Measurements from ENCODE around the gene OCA2.

DNA sequence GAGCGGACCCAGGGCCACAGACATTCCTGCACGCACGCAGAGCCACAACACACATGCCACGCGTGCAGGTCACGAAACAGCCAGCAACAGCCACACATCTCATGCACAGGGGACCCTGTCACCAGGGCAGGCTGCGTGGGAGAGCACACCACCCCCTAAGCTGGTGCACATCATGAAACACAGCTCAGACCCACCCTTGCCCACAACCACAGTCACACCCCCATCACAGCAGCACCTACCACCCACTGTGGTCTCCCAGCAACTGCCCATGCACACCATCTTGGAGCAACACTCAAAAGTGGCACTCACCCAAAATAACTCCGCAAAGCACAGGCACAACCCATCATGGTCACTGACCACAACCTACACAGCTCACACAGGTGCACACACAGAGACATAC is 75.7 kb downstream of the OCA2 start:
- TF ChIP-seq EZH2 (IDR thresholded peaks at IDR 0.05; ENCODE audit: low read depth, low read length, severe bottlenecking), result no peak
- TF ChIP-seq, protein P1, sequence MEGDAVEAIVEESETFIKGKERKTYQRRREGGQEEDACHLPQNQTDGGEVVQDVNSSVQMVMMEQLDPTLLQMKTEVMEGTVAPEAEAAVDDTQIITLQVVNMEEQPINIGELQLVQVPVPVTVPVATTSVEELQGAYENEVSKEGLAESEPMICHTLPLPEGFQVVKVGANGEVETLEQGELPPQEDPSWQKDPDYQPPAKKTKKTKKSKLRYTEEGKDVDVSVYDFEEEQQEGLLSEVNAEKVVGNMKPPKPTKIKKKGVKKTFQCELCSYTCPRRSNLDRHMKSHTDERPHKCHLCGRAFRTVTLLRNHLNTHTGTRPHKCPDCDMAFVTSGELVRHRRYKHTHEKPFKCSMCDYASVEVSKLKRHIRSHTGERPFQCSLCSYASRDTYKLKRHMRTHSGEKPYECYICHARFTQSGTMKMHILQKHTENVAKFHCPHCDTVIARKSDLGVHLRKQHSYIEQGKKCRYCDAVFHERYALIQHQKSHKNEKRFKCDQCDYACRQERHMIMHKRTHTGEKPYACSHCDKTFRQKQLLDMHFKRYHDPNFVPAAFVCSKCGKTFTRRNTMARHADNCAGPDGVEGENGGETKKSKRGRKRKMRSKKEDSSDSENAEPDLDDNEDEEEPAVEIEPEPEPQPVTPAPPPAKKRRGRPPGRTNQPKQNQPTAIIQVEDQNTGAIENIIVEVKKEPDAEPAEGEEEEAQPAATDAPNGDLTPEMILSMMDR (IDR thresholded peaks at IDR 0.05; ENCODE audit: control extremely low read depth in 1 of 3, insufficient read depth in 1 of 3, low read depth in 1 of 3, low read length in 3 of 3), result no peak
- TF ChIP-seq POLR2AphosphoS5 (IDR thresholded peaks at IDR 0.05; ENCODE audit: low read depth, low read length), result no peak
- no peak for TF ChIP-seq POLR2A (IDR thresholded peaks at IDR 0.05; ENCODE audit: control extremely low read depth in 1 of 2, low read depth in 2 of 2, low read length in 2 of 2)
- TF ChIP-seq SUZ12 (IDR thresholded peaks at IDR 0.05; ENCODE audit: low read length), result no peak
- TF ChIP-seq GABPA (IDR thresholded peaks at IDR 0.05; ENCODE audit: borderline replicate concordance, insufficient read depth, low read length), result no peak

Data from H1 (cell line).